DND-41 (cell line): Measurements from ENCODE around the gene ME2.

ENCODE experiments used
- EZH2 ChIP-seq: IDR thresholded peaks from 3 replicates; pipeline ENCODE4 v1.6.1; 2012; ENCODE audit warnings: borderline replicate concordance, low read depth, mild to moderate bottlenecking, moderate library complexity, low read length, inconsistent platforms; ENCODE audit not compliant: severe bottlenecking
- TF ChIP-seq, protein P1 (sequence below): IDR thresholded peaks from 2 replicates; pipeline ENCODE4 v1.5.1; 2012; ENCODE audit warnings: borderline replicate concordance, low read length, moderate library complexity, mild to moderate bottlenecking; ENCODE audit not compliant: poor library complexity, severe bottlenecking; ENCODE audit errors: extremely low read depth

DNA sequence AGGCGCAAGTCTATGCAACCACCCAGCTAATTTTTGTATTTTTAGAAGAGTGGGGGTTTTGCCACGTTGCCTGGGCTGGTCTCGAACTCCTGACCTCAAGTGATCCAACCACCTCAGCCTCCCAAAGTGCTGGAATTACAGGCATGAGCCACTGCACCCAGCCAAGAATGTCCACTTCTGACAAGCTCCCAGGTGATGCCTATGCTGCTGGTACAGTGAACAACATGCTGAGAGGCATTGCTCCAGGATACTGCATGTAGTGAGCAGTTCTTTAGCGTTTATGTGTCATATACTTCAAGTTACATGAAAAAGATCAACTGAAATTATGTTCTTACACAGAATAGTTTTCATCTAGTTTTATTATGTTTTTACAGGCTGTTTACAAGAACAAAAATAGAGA is 71.7 kb downstream of the ME2 start:
- TF ChIP-seq EZH2, result no peak
- TF ChIP-seq, protein P1, sequence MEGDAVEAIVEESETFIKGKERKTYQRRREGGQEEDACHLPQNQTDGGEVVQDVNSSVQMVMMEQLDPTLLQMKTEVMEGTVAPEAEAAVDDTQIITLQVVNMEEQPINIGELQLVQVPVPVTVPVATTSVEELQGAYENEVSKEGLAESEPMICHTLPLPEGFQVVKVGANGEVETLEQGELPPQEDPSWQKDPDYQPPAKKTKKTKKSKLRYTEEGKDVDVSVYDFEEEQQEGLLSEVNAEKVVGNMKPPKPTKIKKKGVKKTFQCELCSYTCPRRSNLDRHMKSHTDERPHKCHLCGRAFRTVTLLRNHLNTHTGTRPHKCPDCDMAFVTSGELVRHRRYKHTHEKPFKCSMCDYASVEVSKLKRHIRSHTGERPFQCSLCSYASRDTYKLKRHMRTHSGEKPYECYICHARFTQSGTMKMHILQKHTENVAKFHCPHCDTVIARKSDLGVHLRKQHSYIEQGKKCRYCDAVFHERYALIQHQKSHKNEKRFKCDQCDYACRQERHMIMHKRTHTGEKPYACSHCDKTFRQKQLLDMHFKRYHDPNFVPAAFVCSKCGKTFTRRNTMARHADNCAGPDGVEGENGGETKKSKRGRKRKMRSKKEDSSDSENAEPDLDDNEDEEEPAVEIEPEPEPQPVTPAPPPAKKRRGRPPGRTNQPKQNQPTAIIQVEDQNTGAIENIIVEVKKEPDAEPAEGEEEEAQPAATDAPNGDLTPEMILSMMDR, result no peak
